ENCODE measurements around the gene AR. TPM values are rescaled to one million over a fixed set of nuclear protein-coding genes. Genes with fewer than 3 reads are reported as not detected.

Gene AR
- total RNA-seq, 2 experiments from 2014 or later, result not detected

DNA sequence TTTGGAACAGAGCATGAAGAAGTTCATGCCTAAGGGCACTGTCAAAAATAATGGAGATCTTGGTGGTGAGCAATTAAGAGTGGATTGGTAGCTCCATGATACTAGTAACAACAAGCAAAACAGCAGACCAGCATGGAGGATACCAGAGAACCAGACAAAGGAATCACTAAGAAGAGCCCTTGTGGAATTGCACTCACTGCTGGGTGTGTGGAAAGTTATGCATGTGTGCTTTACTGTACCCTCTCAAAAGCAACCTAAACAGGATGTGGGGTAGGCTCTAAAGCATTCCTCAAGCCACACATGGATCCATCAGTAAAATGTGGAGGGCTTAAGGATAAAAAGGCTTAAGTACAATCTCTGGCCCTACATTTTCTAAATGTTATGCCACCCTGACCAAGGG lies 69.5 kb downstream of the AR start:
- no peaks in the 10 kb centered on the region for H3K36me3 ChIP-seq (ENCODE audit: insufficient read depth, low read length)
- no peaks in the 10 kb centered on the region for H3K27me3 ChIP-seq (ENCODE audit: control insufficient read depth in 1 of 2, insufficient read depth in 2 of 2, low read length in 2 of 2)
- no peak overlapping the region for H3K27ac Mint-ChIP-seq
- CTCF ChIA-PET, result no interaction called here
- H3K27me3 Mint-ChIP-seq, result no peaks in the 10 kb centered on the region
- intact Hi-C loops (cut with DNase I, micrococcal nuclease), result no loop called here
- no peak overlapping the region for H3K4me3 Mint-ChIP-seq
- H3K9me3 ChIP-seq (ENCODE audit: control insufficient read depth in 1 of 2, insufficient read depth in 1 of 2, low read length in 2 of 2), result peaks cover 0 to 11% of the 10 kb centered on the region in 2 experiments
- POLR2A ChIA-PET, result no interaction called here
- H3K36me3 Mint-ChIP-seq (ENCODE audit: low read depth), result no peaks in the 10 kb centered on the region
- ATAC-seq (ENCODE audit: poor library complexity) (no peak), DNase-seq (no peak)
- H3K4me3 ChIP-seq (ENCODE audit: low read length), result no peak overlapping the region
- peaks cover 3% of the 10 kb centered on the region for H3K9me3 Mint-ChIP-seq
- TF ChIP-seq, protein P1, sequence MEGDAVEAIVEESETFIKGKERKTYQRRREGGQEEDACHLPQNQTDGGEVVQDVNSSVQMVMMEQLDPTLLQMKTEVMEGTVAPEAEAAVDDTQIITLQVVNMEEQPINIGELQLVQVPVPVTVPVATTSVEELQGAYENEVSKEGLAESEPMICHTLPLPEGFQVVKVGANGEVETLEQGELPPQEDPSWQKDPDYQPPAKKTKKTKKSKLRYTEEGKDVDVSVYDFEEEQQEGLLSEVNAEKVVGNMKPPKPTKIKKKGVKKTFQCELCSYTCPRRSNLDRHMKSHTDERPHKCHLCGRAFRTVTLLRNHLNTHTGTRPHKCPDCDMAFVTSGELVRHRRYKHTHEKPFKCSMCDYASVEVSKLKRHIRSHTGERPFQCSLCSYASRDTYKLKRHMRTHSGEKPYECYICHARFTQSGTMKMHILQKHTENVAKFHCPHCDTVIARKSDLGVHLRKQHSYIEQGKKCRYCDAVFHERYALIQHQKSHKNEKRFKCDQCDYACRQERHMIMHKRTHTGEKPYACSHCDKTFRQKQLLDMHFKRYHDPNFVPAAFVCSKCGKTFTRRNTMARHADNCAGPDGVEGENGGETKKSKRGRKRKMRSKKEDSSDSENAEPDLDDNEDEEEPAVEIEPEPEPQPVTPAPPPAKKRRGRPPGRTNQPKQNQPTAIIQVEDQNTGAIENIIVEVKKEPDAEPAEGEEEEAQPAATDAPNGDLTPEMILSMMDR (IDR thresholded peaks at IDR 0.05), result no peak
- no peaks in the 10 kb centered on the region for H3K4me1 ChIP-seq (ENCODE audit: insufficient read depth, low read length)
- no peaks in the 10 kb centered on the region for H3K4me1 Mint-ChIP-seq (ENCODE audit: low read depth)
- no peak overlapping the region for H3K27ac ChIP-seq (ENCODE audit: low read depth in 1 of 2, low read length in 2 of 2)

DNA sequence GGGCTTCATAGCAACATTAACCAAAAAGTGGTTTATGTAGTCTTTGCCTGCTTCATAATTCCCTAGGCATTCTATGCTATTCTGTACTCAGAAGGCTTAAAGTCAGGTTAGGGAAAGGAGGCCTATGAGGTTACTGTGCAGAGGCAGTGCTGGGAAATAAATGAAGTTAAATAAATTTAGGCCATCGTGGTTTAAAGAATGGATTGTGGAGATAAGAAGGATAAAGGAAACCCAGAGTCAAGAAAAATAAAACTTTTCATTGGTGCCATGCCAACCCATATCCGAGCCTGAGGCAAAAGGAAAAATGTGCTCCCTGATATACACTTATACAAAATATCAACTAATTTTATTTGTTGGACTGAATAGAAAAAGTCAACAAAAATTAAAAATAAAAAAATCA lies 70.2 kb downstream of the AR start:
- no peak overlapping the region for H3K4me3 Mint-ChIP-seq
- H3K36me3 ChIP-seq (ENCODE audit: insufficient read depth, low read length), result no peaks in the 10 kb centered on the region
- H3K4me3 ChIP-seq (ENCODE audit: low read length), result no peak overlapping the region
- DNase-seq (no peak), ATAC-seq (ENCODE audit: poor library complexity) (no peak)
- TF ChIP-seq, protein P1 (IDR thresholded peaks at IDR 0.05), result no peak
- peaks cover 0 to 11% of the 10 kb centered on the region in 2 experiments for H3K9me3 ChIP-seq (ENCODE audit: control insufficient read depth in 1 of 2, insufficient read depth in 1 of 2, low read length in 2 of 2)
- H3K27me3 Mint-ChIP-seq, result no peaks in the 10 kb centered on the region
- H3K9me3 Mint-ChIP-seq, result peaks cover 3% of the 10 kb centered on the region
- ChIA-PET CTCF (no interaction called here), POLR2A (no interaction called here)
- H3K4me1 Mint-ChIP-seq (ENCODE audit: low read depth), result no peaks in the 10 kb centered on the region
- no peaks in the 10 kb centered on the region for H3K27me3 ChIP-seq (ENCODE audit: control insufficient read depth in 1 of 2, insufficient read depth in 2 of 2, low read length in 2 of 2)
- H3K27ac ChIP-seq (ENCODE audit: low read depth in 1 of 2, low read length in 2 of 2), result no peak overlapping the region
- H3K27ac Mint-ChIP-seq, result no peak overlapping the region
- H3K36me3 Mint-ChIP-seq (ENCODE audit: low read depth), result no peaks in the 10 kb centered on the region
- intact Hi-C loops (cut with DNase I, micrococcal nuclease), result no loop called here
- no peaks in the 10 kb centered on the region for H3K4me1 ChIP-seq (ENCODE audit: insufficient read depth, low read length)

DNA sequence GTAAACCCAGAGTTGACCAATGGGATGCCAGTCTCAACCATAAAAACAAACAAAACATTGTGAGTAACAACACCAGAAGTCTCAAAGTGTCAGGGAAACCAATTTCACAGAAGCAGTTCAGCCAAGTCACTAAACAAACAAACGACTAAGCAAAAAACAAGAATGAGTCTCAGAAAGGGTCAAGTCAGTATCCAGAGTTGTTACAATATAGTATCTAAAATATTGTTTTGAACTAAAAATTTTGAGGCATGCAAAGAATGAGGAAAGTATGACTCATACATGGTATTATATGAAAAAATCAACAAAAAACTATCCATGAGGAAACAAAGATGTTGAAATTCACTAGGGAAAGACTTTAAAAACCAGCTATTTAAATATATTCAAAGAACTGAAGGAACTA lies 70.6 kb downstream of the AR start:
- no peak overlapping the region for H3K27ac ChIP-seq (ENCODE audit: low read depth in 1 of 2, low read length in 2 of 2)
- DNase-seq (no peak), ATAC-seq (ENCODE audit: poor library complexity) (no peak)
- no peak overlapping the region for H3K4me3 Mint-ChIP-seq
- ChIA-PET POLR2A (no interaction called here), CTCF (no interaction called here)
- no peak overlapping the region for H3K4me3 ChIP-seq (ENCODE audit: low read length)
- H3K4me1 ChIP-seq (ENCODE audit: insufficient read depth, low read length), result no peaks in the 10 kb centered on the region
- TF ChIP-seq, protein P1 (IDR thresholded peaks at IDR 0.05), result no peak
- H3K36me3 Mint-ChIP-seq (ENCODE audit: low read depth), result no peaks in the 10 kb centered on the region
- no peaks in the 10 kb centered on the region for H3K27me3 Mint-ChIP-seq
- H3K36me3 ChIP-seq (ENCODE audit: insufficient read depth, low read length), result no peaks in the 10 kb centered on the region
- intact Hi-C loops (cut with DNase I, micrococcal nuclease), result no loop called here
- H3K9me3 ChIP-seq (ENCODE audit: control insufficient read depth in 1 of 2, insufficient read depth in 1 of 2, low read length in 2 of 2), result peaks cover 0 to 11% of the 10 kb centered on the region in 2 experiments
- no peak overlapping the region for H3K27ac Mint-ChIP-seq
- H3K27me3 ChIP-seq (ENCODE audit: control insufficient read depth in 1 of 2, insufficient read depth in 2 of 2, low read length in 2 of 2), result no peaks in the 10 kb centered on the region
- no peaks in the 10 kb centered on the region for H3K4me1 Mint-ChIP-seq (ENCODE audit: low read depth)
- H3K9me3 Mint-ChIP-seq, result peaks cover 3% of the 10 kb centered on the region

All from CD4-positive, alpha-beta T cell (primary cell).